Caco-2 (cell line): ENCODE results near the gene EXOSC10. TPM values are rescaled to one million over a fixed set of nuclear protein-coding genes. Genes with fewer than 3 reads are reported as not detected.

ENCODE experiments used
- BruUV-seq: library from RNA; stranded (reverse); fragments of 400-500 nt; replicated peaks from 2 replicates; lab custom pipeline; 2021; lab: Mats Ljungman, UMichigan
- CTCF ChIA-PET: fragments of 300-600 bp; sonication (Branson Sonifier 250); formaldehyde crosslinking; loops from one replicate; lab custom pipeline; 2022; ENCODE audit warnings: antibody characterized with exemption; lab: Charles Lee
- POLR2A ChIA-PET: fragments of 300-600 bp; sonication (Branson Sonifier 250); formaldehyde crosslinking; loops from one replicate; lab custom pipeline; 2022; ENCODE audit warnings: antibody characterized with exemption; lab: Charles Lee
- DNase-seq, 2 experiments: peaks; one replicate each; pipeline versions ENCODE4 v3.0.0 to v3.0.0-alpha.2; 2020 to 2022
- H3K27me3 ChIP-seq: replicated peaks from 2 replicates; pipeline ENCODE4 v1.6.0; 2011; ENCODE audit warnings: low read length; ENCODE audit not compliant: control insufficient read depth, insufficient read depth
- H3K36me3 ChIP-seq: 2 replicates; pipeline ENCODE4 v1.5.1; 2011; ENCODE audit warnings: low read length; ENCODE audit not compliant: control insufficient read depth, insufficient read depth
- H3K4me1 ChIP-seq: fragments of 250-450 bp; sonication (Bioruptor Pico); 2 replicates; pipeline ENCODE4 v1.5.1; 2020; ENCODE audit warnings: mild to moderate bottlenecking
- H3K4me3 ChIP-seq: 2 replicates; pipeline ENCODE4 v1.5.1; 2011; ENCODE audit warnings: low read depth, mild to moderate bottlenecking, control low read depth, low read length
- H3K9me3 ChIP-seq: fragments of 250-450 bp; sonication (Bioruptor Pico); 2 replicates; pipeline ENCODE4 v1.5.1; 2020; ENCODE audit warnings: mild to moderate bottlenecking, moderate library complexity
- H3K27ac Mint-ChIP-seq: one replicate; pipeline ENCODE4 v1.8.0; 2022; ENCODE audit warnings: mixed read lengths; ENCODE audit not compliant: unreplicated experiment
- H3K27me3 Mint-ChIP-seq: one replicate; pipeline ENCODE4 v1.8.0; 2022; ENCODE audit warnings: mixed read lengths; ENCODE audit not compliant: insufficient read depth, unreplicated experiment
- H3K36me3 Mint-ChIP-seq: one replicate; pipeline ENCODE4 v1.8.0; 2022; ENCODE audit warnings: mild to moderate bottlenecking, mixed read lengths; ENCODE audit not compliant: insufficient read depth, unreplicated experiment
- H3K4me1 Mint-ChIP-seq: one replicate; pipeline ENCODE4 v1.8.0; 2022; ENCODE audit warnings: low read depth, mixed read lengths; ENCODE audit not compliant: unreplicated experiment
- H3K4me3 Mint-ChIP-seq: one replicate; pipeline ENCODE4 v1.8.0; 2022; ENCODE audit warnings: mild to moderate bottlenecking, moderate library complexity, mixed read lengths; ENCODE audit not compliant: unreplicated experiment
- H3K9me3 Mint-ChIP-seq: one replicate; pipeline ENCODE4 v1.8.0; 2022; ENCODE audit warnings: mixed read lengths; ENCODE audit not compliant: unreplicated experiment
- CTCF ChIP-seq, 2 experiments: fragments of 200-600 bp in 1 of 2; IDR thresholded peaks; 1 replicate in 1 of 2; 2 replicates in 1 of 2; pipeline versions ENCODE4 v1.5.1 to v1.8.0; 2011 to 2022; ENCODE audit warnings: antibody characterized with exemption in 1 of 2, control low read depth in 1 of 2, inconsistent platforms in 1 of 2, low read depth in 1 of 2, low read length in 1 of 2, mild to moderate bottlenecking in 1 of 2, moderate library complexity in 1 of 2; ENCODE audit not compliant: insufficient read depth in 1 of 2, severe bottlenecking in 1 of 2, unreplicated experiment in 1 of 2
- intact Hi-C: fragments of 100-400 bp; cut with micrococcal nuclease; formaldehyde crosslinking; loops from one replicate; pipeline ENCODE4 v1.10.0; 2022; ENCODE audit not compliant: unreplicated experiment
- total RNA-seq: library from RNA; stranded (reverse); gene quantifications from 2 replicates; pipeline ENCODE4 v1.2.3, GENCODE V29; 2022

The EXOSC10 gene
- total RNA-seq, 1 experiment from 2014 or later, result 83.7 TPM

GRCh38 chr1:11031624-11032262 lies 67.9 kb downstream of the EXOSC10 start:
- H3K27me3 Mint-ChIP-seq, result no peaks in the 10 kb centered on the region
- H3K9me3 ChIP-seq, result no peaks in the 10 kb centered on the region
- no peak overlapping the region for H3K4me3 Mint-ChIP-seq
- no peak for DNase-seq
- no peaks in the 10 kb centered on the region for H3K9me3 Mint-ChIP-seq
- CTCF ChIA-PET, result interaction anchor here (0.6 kb wide), 1 partner anchor 613 kb away, joined by 3 read pairs; no protein-coding TSS in a partner anchor
- intact Hi-C loops, result no loop called here
- POLR2A ChIA-PET, result no interaction called here
- H3K27ac Mint-ChIP-seq, result no peak overlapping the region
- BruUV-seq, result no TSS peak
- H3K4me3 ChIP-seq, result no peak overlapping the region
- TF ChIP-seq CTCF (IDR thresholded peaks at IDR 0.05; ENCODE audit: insufficient read depth in 1 of 2, low read depth in 1 of 2, low read length in 1 of 2, severe bottlenecking in 1 of 2, unreplicated experiment in 1 of 2), result no peak
- H3K36me3 ChIP-seq, result peaks cover 2% of the 10 kb centered on the region
- no peaks in the 10 kb centered on the region for H3K4me1 Mint-ChIP-seq
- no peaks in the 10 kb centered on the region for H3K27me3 ChIP-seq
- peaks cover 29% of the 10 kb centered on the region for H3K36me3 Mint-ChIP-seq
- H3K4me1 ChIP-seq, result no peaks in the 10 kb centered on the region

DNA sequence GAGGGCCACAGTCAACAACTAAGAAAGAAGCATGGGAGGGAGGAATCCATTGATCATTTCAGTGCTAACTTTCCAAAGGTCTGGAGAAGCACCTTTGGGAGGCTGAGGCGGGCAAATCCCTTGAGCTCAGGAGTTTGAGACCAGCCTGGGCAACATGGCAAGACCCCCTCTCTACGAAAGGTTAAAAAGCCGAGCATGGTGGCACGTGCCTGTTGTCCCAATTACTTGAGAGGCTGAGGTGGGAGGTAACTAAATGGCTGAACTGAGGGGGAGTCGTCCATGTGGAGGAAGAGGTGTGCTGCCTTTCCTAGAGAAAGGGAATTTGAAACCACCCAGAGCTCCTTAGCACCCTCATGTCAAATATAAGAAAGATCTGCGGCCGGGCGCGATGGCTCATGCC lies 68.8 kb downstream of the EXOSC10 start:
- POLR2A ChIA-PET, result no interaction called here
- Histone ChIP-seq H3K4me3 (no peak overlapping the region), H3K27me3 (no peaks in the 10 kb centered on the region), H3K36me3 (peaks cover 2% of the 10 kb centered on the region), H3K9me3 (no peaks in the 10 kb centered on the region), H3K4me1 (no peaks in the 10 kb centered on the region)
- Mint-ChIP-seq H3K36me3 (peaks cover 38% of the 10 kb centered on the region), H3K4me3 (no peak overlapping the region), H3K27me3 (no peaks in the 10 kb centered on the region), H3K4me1 (no peaks in the 10 kb centered on the region), H3K27ac (no peak overlapping the region), H3K9me3 (no peaks in the 10 kb centered on the region)
- TF ChIP-seq CTCF (IDR thresholded peaks at IDR 0.05; ENCODE audit: insufficient read depth in 1 of 2, low read depth in 1 of 2, low read length in 1 of 2, severe bottlenecking in 1 of 2, unreplicated experiment in 1 of 2), result no peak
- DNase-seq, result no peak
- CTCF ChIA-PET, result no interaction called here
- no TSS peak for BruUV-seq
- intact Hi-C loops, result no loop called here

GRCh38 chr1:11028018-11028417 lies 71.7 kb downstream of the EXOSC10 start:
- no peaks in the 10 kb centered on the region for H3K9me3 ChIP-seq
- intact Hi-C loops, result no loop called here
- no peak overlapping the region for H3K4me3 ChIP-seq
- H3K4me1 ChIP-seq, result no peaks in the 10 kb centered on the region
- H3K27me3 ChIP-seq, result no peaks in the 10 kb centered on the region
- Mint-ChIP-seq H3K4me1 (no peaks in the 10 kb centered on the region), H3K27ac (no peak overlapping the region), H3K9me3 (no peaks in the 10 kb centered on the region), H3K4me3 (no peak overlapping the region), H3K27me3 (no peaks in the 10 kb centered on the region), H3K36me3 (peaks cover 67% of the 10 kb centered on the region)
- H3K36me3 ChIP-seq, result peaks cover 2% of the 10 kb centered on the region
- no peak for TF ChIP-seq CTCF (IDR thresholded peaks at IDR 0.05; ENCODE audit: insufficient read depth in 1 of 2, low read depth in 1 of 2, low read length in 1 of 2, severe bottlenecking in 1 of 2, unreplicated experiment in 1 of 2)
- DNase-seq, result no peak
- POLR2A ChIA-PET, result no interaction called here
- CTCF ChIA-PET, result no interaction called here
- BruUV-seq, result no TSS peak
